Muscle layer of colon (tissue), 2 donors: ENCODE measurements around the gene HOXA11.
A peak's percentile ranks its signal among the peaks of the same experiment; 100 is the strongest.

Source experiments
- H3K27ac ChIP-seq: one replicate; pipeline ENCODE4 v1.7.0; 2013; ENCODE audit warnings: low read depth, mild to moderate bottlenecking, low read length, moderate library complexity
- H3K27me3 ChIP-seq, 2 donors: one replicate each; pipeline ENCODE4 v1.7.0; 2013; ENCODE audit warnings: low read length in 2 of 2, mild to moderate bottlenecking in 2 of 2; ENCODE audit not compliant: insufficient read depth in 2 of 2, control insufficient read depth in 1 of 2
- H3K36me3 ChIP-seq: one replicate; pipeline ENCODE4 v1.7.0; 2013; ENCODE audit warnings: mild to moderate bottlenecking, low read length; ENCODE audit not compliant: insufficient read depth
- H3K4me1 ChIP-seq: one replicate; pipeline ENCODE4 v1.7.0; 2013; ENCODE audit warnings: mild to moderate bottlenecking, low read length; ENCODE audit not compliant: insufficient read depth
- H3K4me3 ChIP-seq, 2 donors: one replicate each; pipeline ENCODE4 v1.7.0; 2013; ENCODE audit warnings: low read length in 2 of 2, low read depth in 1 of 2, mild to moderate bottlenecking in 1 of 2, moderate library complexity in 1 of 2
- H3K9ac ChIP-seq: one replicate; pipeline ENCODE4 v1.7.0; 2013; ENCODE audit warnings: low read length
- H3K9me3 ChIP-seq: one replicate; pipeline ENCODE4 v1.7.0; 2013; ENCODE audit warnings: mild to moderate bottlenecking, low read length
- donor health status: abdominal sarcoma.
- donor health status: Adenocarcinoma of cecum.

HOXA11 gene

GRCh38 chr7:27213433-27214238, 28.6 kb upstream of the HOXA11 start:
- Histone ChIP-seq H3K36me3 (no peaks in the 10 kb centered on the region), H3K27ac (no peak overlapping the region), H3K4me1 (peaks cover 16% of the 10 kb centered on the region), H3K4me3 (no peak overlapping the region), H3K9ac (no peak overlapping the region), H3K9me3 (no peaks in the 10 kb centered on the region), H3K27me3 (peaks cover 44 to 64% of the 10 kb centered on the region in 2 donors)

- H3K27me3 ChIP-seq: peaks cover 50 to 72% of the 10 kb centered on the region in 2 donors
- peak overlapping the region in 1 of 2 donors; percentile 8 for H3K4me3 ChIP-seq
- H3K27ac ChIP-seq: no peak overlapping the region
- peaks cover 16% of the 10 kb centered on the region for H3K4me1 ChIP-seq
- no peaks in the 10 kb centered on the region for H3K9me3 ChIP-seq
- no peaks in the 10 kb centered on the region for H3K36me3 ChIP-seq
- H3K9ac ChIP-seq: no peak overlapping the region
Measured at GRCh38 chr7:27212497-27213432, 27.7 kb upstream of the HOXA11 start.

DNA sequence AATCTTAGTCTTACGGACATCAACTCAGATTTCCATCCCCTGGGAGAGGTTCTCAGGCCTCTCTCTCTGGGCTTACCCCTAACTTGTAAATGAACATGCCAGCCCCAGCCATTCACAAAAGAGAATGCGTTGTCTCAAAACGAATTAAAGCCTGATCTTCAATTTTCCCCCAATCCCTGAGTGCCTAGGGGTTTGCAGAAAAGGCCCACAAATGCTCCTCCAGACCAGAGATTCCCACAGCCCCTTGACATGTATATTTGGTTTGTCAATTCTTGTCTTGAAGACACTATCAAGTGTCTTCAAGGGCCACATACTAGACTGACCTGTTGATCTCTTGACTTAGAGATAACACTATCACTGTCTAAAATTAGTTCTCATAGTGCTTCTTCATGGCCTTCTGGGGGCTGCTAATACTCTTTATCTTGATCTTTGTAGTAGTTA, 26.8 kb upstream of the HOXA11 start:
- H3K9ac ChIP-seq: no peak overlapping the region
- H3K27ac ChIP-seq: no peak overlapping the region
- no peak overlapping the region for H3K4me3 ChIP-seq
- no peaks in the 10 kb centered on the region for H3K9me3 ChIP-seq
- H3K4me1 ChIP-seq: peaks cover 16% of the 10 kb centered on the region
- peaks cover 58 to 78% of the 10 kb centered on the region in 2 donors for H3K27me3 ChIP-seq
- no peaks in the 10 kb centered on the region for H3K36me3 ChIP-seq

DNA sequence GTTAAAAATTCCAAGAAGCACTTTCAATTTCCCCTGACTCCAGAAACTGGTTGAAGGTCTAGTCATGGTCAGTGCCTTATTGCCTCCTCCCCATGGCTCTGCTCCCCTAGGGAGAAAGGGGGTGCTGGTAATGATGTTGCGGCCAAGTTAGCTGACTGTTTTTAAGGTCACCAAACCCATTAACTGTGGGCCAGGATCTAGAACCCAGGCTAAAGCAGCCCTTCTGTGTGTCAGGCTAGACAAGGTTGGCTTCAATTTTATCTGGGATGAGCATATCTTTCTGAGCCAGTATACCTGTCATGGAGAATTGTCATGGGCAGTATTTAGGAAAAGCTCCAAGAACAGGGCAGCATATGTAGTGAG, 26.0 kb upstream of the HOXA11 start:
- H3K4me3 ChIP-seq: peak overlapping the region in 1 of 2 donors; percentile 61
- no peaks in the 10 kb centered on the region for H3K9me3 ChIP-seq
- H3K27me3 ChIP-seq: peaks cover 65 to 85% of the 10 kb centered on the region in 2 donors
- no peaks in the 10 kb centered on the region for H3K36me3 ChIP-seq
- H3K9ac ChIP-seq: no peak overlapping the region
- H3K4me1 ChIP-seq: peaks cover 17% of the 10 kb centered on the region
- no peak overlapping the region for H3K27ac ChIP-seq

DNA sequence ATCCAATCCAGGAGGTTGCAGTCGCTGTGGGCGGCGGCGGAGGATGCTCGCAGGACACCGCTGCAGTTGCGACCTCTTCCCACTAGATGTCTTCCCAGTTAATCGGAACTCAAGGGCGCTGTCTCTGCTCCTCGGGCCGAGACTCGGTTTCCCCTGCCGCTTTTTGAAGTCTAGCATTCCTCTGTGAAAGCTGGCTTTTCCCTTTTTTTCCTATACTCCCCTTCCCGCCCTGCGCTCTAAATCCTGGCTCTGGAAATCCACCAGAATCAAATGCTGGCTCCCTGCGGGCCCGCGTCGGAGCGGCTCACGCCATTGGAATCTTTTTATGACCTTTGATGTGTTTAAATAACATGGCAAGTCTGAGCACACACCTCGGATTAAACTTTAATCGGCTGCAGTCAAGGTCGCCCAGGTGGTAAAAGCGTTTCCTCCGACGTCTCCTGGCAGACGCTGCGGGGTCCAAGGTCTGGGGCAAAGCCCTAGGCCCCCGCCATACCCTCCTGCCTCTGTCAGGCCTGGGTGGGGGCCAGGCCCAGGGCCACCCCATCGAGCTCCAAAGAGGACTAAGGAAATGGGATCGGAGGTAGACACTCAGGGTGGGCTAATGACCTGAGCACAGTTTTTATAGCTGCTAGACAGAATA, 25.5 kb upstream of the HOXA11 start:
- Histone ChIP-seq H3K9me3 (no peaks in the 10 kb centered on the region), H3K4me1 (peaks cover 22% of the 10 kb centered on the region), H3K36me3 (no peaks in the 10 kb centered on the region), H3K9ac (no peak overlapping the region), H3K27ac (no peak overlapping the region), H3K27me3 (peaks cover 70 to 90% of the 10 kb centered on the region in 2 donors), H3K4me3 (peak overlapping the region in 1 of 2 donors; percentile 61)

GRCh38 chr7:27209933-27210440, 25.0 kb upstream of the HOXA11 start:
- Histone ChIP-seq H3K27ac (no peak overlapping the region), H3K27me3 (peaks cover 76 to 96% of the 10 kb centered on the region in 2 donors), H3K9ac (no peak overlapping the region), H3K36me3 (no peaks in the 10 kb centered on the region), H3K4me3 (no peak overlapping the region), H3K4me1 (peaks cover 27% of the 10 kb centered on the region), H3K9me3 (no peaks in the 10 kb centered on the region)

- H3K4me3 ChIP-seq: no peak overlapping the region
- H3K9me3 ChIP-seq: no peaks in the 10 kb centered on the region
- H3K9ac ChIP-seq: no peak overlapping the region
- peaks cover 79 to 96% of the 10 kb centered on the region in 2 donors for H3K27me3 ChIP-seq
- H3K27ac ChIP-seq: no peak overlapping the region
- H3K4me1 ChIP-seq: peaks cover 32% of the 10 kb centered on the region
- no peaks in the 10 kb centered on the region for H3K36me3 ChIP-seq
Measured at GRCh38 chr7:27208998-27209397, 24.0 kb upstream of the HOXA11 start.

- Histone ChIP-seq H3K27me3 (peaks cover 82 to 96% of the 10 kb centered on the region in 2 donors), H3K27ac (no peak overlapping the region), H3K4me1 (peaks cover 22% of the 10 kb centered on the region), H3K9me3 (no peaks in the 10 kb centered on the region), H3K4me3 (no peak overlapping the region), H3K9ac (no peak overlapping the region), H3K36me3 (no peaks in the 10 kb centered on the region)
Measured at GRCh38 chr7:27207348-27207985, 22.4 kb upstream of the HOXA11 start.

GRCh38 chr7:27205325-27206280, 20.6 kb upstream of the HOXA11 start:
- Histone ChIP-seq H3K4me3 (peak overlapping the region; percentile 4 to 30), H3K27ac (no peak overlapping the region), H3K9ac (no peak overlapping the region), H3K9me3 (no peaks in the 10 kb centered on the region), H3K36me3 (no peaks in the 10 kb centered on the region), H3K27me3 (peaks cover 81 to 96% of the 10 kb centered on the region in 2 donors), H3K4me1 (peaks cover 30% of the 10 kb centered on the region)

DNA sequence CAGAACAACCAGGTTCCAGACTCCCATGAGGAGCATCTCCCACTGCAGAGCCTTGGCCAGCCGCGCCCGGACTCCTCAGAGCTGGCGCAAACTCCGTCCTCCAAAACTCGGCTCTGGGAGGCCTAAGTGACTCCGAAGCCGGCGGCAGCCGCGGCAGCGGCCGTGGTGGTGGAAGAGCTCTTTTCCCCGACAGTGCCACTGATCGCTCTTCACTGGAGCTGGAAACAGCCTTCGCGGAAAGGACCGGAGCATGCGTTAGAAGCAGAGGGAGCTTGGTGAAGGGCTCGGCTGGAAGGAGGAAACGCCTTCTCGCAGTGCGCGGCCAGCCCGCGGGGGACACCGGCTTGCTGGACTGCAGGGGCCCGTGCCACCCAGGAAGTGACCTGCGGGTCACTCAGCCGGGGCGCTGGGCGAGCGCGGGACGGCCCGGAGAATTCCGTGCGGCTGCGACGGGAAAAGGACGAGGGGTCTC, 19.9 kb upstream of the HOXA11 start:
- H3K4me1 ChIP-seq: peaks cover 29% of the 10 kb centered on the region
- no peaks in the 10 kb centered on the region for H3K36me3 ChIP-seq
- peaks cover 77 to 98% of the 10 kb centered on the region in 2 donors for H3K27me3 ChIP-seq
- peak overlapping the region in 1 of 2 donors; percentile 4 for H3K4me3 ChIP-seq
- no peak overlapping the region for H3K27ac ChIP-seq
- no peak overlapping the region for H3K9ac ChIP-seq
- H3K9me3 ChIP-seq: no peaks in the 10 kb centered on the region
